ENCODE results near the gene PRPF19.

Gene PRPF19

GRCh38 chr11:60852982-60853950, 53.1 kb downstream of the PRPF19 start:
- DNase-seq (ENCODE audit: low read depth), result no peak
- H3K4me3 ChIP-seq (ENCODE audit: low read depth, low read length), result no peak overlapping the region
- no peak for TF ChIP-seq CTCF (conservative IDR thresholded peaks at IDR 0.05; ENCODE audit: low read depth, low read length)

- no peak overlapping the region for H3K4me3 ChIP-seq (ENCODE audit: low read depth, low read length)
- no peak for DNase-seq (ENCODE audit: low read depth)
- no peak for TF ChIP-seq CTCF (conservative IDR thresholded peaks at IDR 0.05; ENCODE audit: low read depth, low read length)
These were observed 54.0 kb downstream of the PRPF19 start for GRCh38 chr11:60852117-60852981.

- no peak for TF ChIP-seq CTCF (conservative IDR thresholded peaks at IDR 0.05; ENCODE audit: low read depth, low read length)
- no peak overlapping the region for H3K4me3 ChIP-seq (ENCODE audit: low read depth, low read length)
- no peak for DNase-seq (ENCODE audit: low read depth)
These were observed 54.9 kb downstream of the PRPF19 start for GRCh38 chr11:60851327-60852104.

- no peak overlapping the region for H3K4me3 ChIP-seq (ENCODE audit: low read depth, low read length)
- no peak for TF ChIP-seq CTCF (conservative IDR thresholded peaks at IDR 0.05; ENCODE audit: low read depth, low read length)
- DNase-seq (ENCODE audit: low read depth), result no peak
These were observed 56.5 kb downstream of the PRPF19 start for GRCh38 chr11:60849641-60850520.

GRCh38 chr11:60848714-60849151, 57.7 kb downstream of the PRPF19 start:
- no peak for TF ChIP-seq CTCF (conservative IDR thresholded peaks at IDR 0.05; ENCODE audit: low read depth, low read length)
- no peak for DNase-seq (ENCODE audit: low read depth)
- no peak overlapping the region for H3K4me3 ChIP-seq (ENCODE audit: low read depth, low read length)

GRCh38 chr11:60847896-60848295, 58.5 kb downstream of the PRPF19 start:
- no peak for DNase-seq (ENCODE audit: low read depth)
- TF ChIP-seq CTCF (conservative IDR thresholded peaks at IDR 0.05; ENCODE audit: low read depth, low read length), result no peak
- H3K4me3 ChIP-seq (ENCODE audit: low read depth, low read length), result no peak overlapping the region

Measured in choroid plexus epithelial cell (primary cell).